DOHH2 (cell line): ENCODE results near the gene CPS1.

Source experiments
- H3F3A ChIP-seq: fragments of 200-600 bp; sonication (generic), shearing (Covaris generic); 2 replicates; pipeline ENCODE4 v1.6.0; 2016; ENCODE audit warnings: antibody characterized with exemption, mild to moderate bottlenecking; ENCODE audit not compliant: control insufficient read depth, insufficient read depth
- H3K27ac ChIP-seq: fragments of 200-600 bp; sonication (generic); 2 replicates; pipeline ENCODE4 v1.5.1; 2014; ENCODE audit warnings: low read depth, mild to moderate bottlenecking, low read length, moderate library complexity
- H3K27me3 ChIP-seq: fragments of 200-600 bp; sonication (generic); 2 replicates; pipeline ENCODE4 v1.6.1; 2014; ENCODE audit warnings: mild to moderate bottlenecking, low read length, mixed read lengths; ENCODE audit not compliant: control insufficient read depth
- H3K36me3 ChIP-seq: fragments of 200-600 bp; sonication (generic); 2 replicates; pipeline ENCODE4 v1.6.1; 2014; ENCODE audit warnings: mild to moderate bottlenecking, low read length, moderate library complexity, mixed read lengths; ENCODE audit not compliant: control insufficient read depth
- H3K4me1 ChIP-seq: fragments of 200-600 bp; sonication (generic); 2 replicates; pipeline ENCODE4 v1.6.1; 2014; ENCODE audit warnings: mild to moderate bottlenecking, low read length, mixed read lengths; ENCODE audit not compliant: control insufficient read depth
- H3K4me2 ChIP-seq: fragments of 200-600 bp; sonication (generic); 2 replicates; pipeline ENCODE4 v1.6.0; 2014; ENCODE audit warnings: mild to moderate bottlenecking, low read length, moderate library complexity
- H3K4me3 ChIP-seq: fragments of 200-600 bp; sonication (generic); 2 replicates; pipeline ENCODE4 v1.5.1; 2014; ENCODE audit warnings: mild to moderate bottlenecking, low read length, mixed read lengths
- H3K79me2 ChIP-seq: fragments of 200-600 bp; sonication (generic); 2 replicates; pipeline ENCODE4 v1.6.1; 2014; ENCODE audit warnings: mild to moderate bottlenecking, low read length, mixed read lengths; ENCODE audit not compliant: control insufficient read depth
- H3K9me2 ChIP-seq: fragments of 200-600 bp; sonication (generic); replicated peaks from 2 replicates; pipeline ENCODE4 v1.6.1; 2014; ENCODE audit warnings: mild to moderate bottlenecking, low read length, mixed read lengths; ENCODE audit not compliant: control insufficient read depth
- H3K9me3 ChIP-seq: fragments of 200-600 bp; sonication (generic); 2 replicates; pipeline ENCODE4 v1.6.1; 2014; ENCODE audit warnings: antibody characterized with exemption, low read length, mixed read lengths; ENCODE audit not compliant: control insufficient read depth, insufficient read depth
- H4K20me1 ChIP-seq: fragments of 200-600 bp; sonication (generic); 2 replicates; pipeline ENCODE4 v1.6.0; 2014; ENCODE audit warnings: low read depth, mild to moderate bottlenecking, antibody characterized with exemption, low read length, moderate library complexity; ENCODE audit not compliant: control insufficient read depth, insufficient read depth
- CTCF ChIP-seq: fragments of 200-600 bp; sonication (generic); IDR thresholded peaks from one replicate; pipeline ENCODE4 v1.5.1; 2014; ENCODE audit warnings: antibody characterized with exemption, mild to moderate bottlenecking, low read depth, low read length; ENCODE audit not compliant: poor library complexity, severe bottlenecking
- EZH2phosphoT487 ChIP-seq: fragments of 200-600 bp; sonication (generic); IDR thresholded peaks from 2 replicates; pipeline ENCODE4 v1.6.1; 2017; ENCODE audit warnings: borderline replicate concordance, mild to moderate bottlenecking, antibody characterized with exemption, low read length, moderate library complexity, mixed read lengths

Gene CPS1

GRCh38 chr2:210620456-210620855 lies 64.1 kb downstream of the CPS1 start:
- no peaks in the 10 kb centered on the region for H3K9me3 ChIP-seq
- H3K4me2 ChIP-seq = no peak overlapping the region
- peaks cover 5% of the 10 kb centered on the region; the same call in 1 of the 2 replicates for H3K27me3 ChIP-seq
- no peak overlapping the region for H3K4me3 ChIP-seq
- no peaks in the 10 kb centered on the region for H3K36me3 ChIP-seq
- H3F3A ChIP-seq = no peaks in the 10 kb centered on the region
- TF ChIP-seq CTCF (no peak), EZH2phosphoT487 (no peak)
- H3K9me2 ChIP-seq = no peaks in the 10 kb centered on the region
- no peaks in the 10 kb centered on the region for H3K4me1 ChIP-seq
- no peak overlapping the region for H3K27ac ChIP-seq
- no peaks in the 10 kb centered on the region for H4K20me1 ChIP-seq
- H3K79me2 ChIP-seq = no peaks in the 10 kb centered on the region

GRCh38 chr2:210623506-210623905 lies 67.1 kb downstream of the CPS1 start:
- TF ChIP-seq CTCF (no peak), EZH2phosphoT487 (no peak)
- H3K4me2 ChIP-seq = no peak overlapping the region
- H3K4me3 ChIP-seq = no peak overlapping the region
- no peaks in the 10 kb centered on the region for H3F3A ChIP-seq
- no peaks in the 10 kb centered on the region for H3K79me2 ChIP-seq
- no peak overlapping the region for H3K27ac ChIP-seq
- H4K20me1 ChIP-seq = no peaks in the 10 kb centered on the region
- no peaks in the 10 kb centered on the region for H3K9me2 ChIP-seq
- no peaks in the 10 kb centered on the region for H3K36me3 ChIP-seq
- peaks cover 5% of the 10 kb centered on the region; the same call in 1 of the 2 replicates for H3K27me3 ChIP-seq
- H3K4me1 ChIP-seq = no peaks in the 10 kb centered on the region; the same call in 1 of the 2 replicates
- no peaks in the 10 kb centered on the region for H3K9me3 ChIP-seq

GRCh38 chr2:210626849-210627248 lies 70.5 kb downstream of the CPS1 start:
- Histone ChIP-seq H3K9me3 (no peaks in the 10 kb centered on the region), H3K27me3 (peaks cover 5% of the 10 kb centered on the region; the same call in 1 of the 2 replicates), H3K9me2 (no peaks in the 10 kb centered on the region), H3K4me2 (no peak overlapping the region), H3K4me3 (no peak overlapping the region), H3K27ac (no peak overlapping the region), H3K4me1 (no peaks in the 10 kb centered on the region; the same call in 1 of the 2 replicates), H3K36me3 (no peaks in the 10 kb centered on the region), H3F3A (no peaks in the 10 kb centered on the region), H3K79me2 (no peaks in the 10 kb centered on the region), H4K20me1 (no peaks in the 10 kb centered on the region)
- no peak for TF ChIP-seq EZH2phosphoT487
- TF ChIP-seq CTCF = no peak
